IMR-90 (cell line): ENCODE data around the gene GHR. TPM values are rescaled to one million over a fixed set of nuclear protein-coding genes. Genes with fewer than 3 reads are reported as not detected.

Source experiments
- ATAC-seq: fragments of 200-7000 bp; cut with Tn5 transposase; 2 replicates; pipeline ENCODE4 v1.9.1; 2020; ENCODE audit warnings: low read depth, mild to moderate bottlenecking, moderate library complexity
- BruUV-seq: library from RNA; stranded (reverse); fragments of 400-500 nt; replicated peaks from 2 replicates; lab custom pipeline; 2021; lab: Mats Ljungman, UMichigan
- CTCF ChIA-PET: fragments of 300-600 bp; formaldehyde crosslinking; extraction: SDS; loops from one replicate; lab custom pipeline; 2021; ENCODE audit warnings: antibody characterized with exemption; lab: Yijun Ruan, JAX
- POLR2A ChIA-PET: fragments of 300-600 bp; sonication (Branson Sonifier 250); formaldehyde crosslinking; loops from one replicate; lab custom pipeline; 2022; ENCODE audit warnings: antibody characterized with exemption; ENCODE audit not compliant: unreplicated experiment; lab: Charles Lee
- DNase-seq: peaks from one replicate; pipeline ENCODE4 v3.0.0; 2013
- H2AFZ ChIP-seq: replicated peaks from 2 replicates; pipeline ENCODE3; 2013; ENCODE audit warnings: low read length, mild to moderate bottlenecking; ENCODE audit not compliant: poor library complexity
- H2AK5ac ChIP-seq: 2 replicates; pipeline ENCODE4 v1.6.1; 2013; ENCODE audit warnings: low read depth, low read length, inconsistent platforms
- H2AK9ac ChIP-seq: replicated peaks from 2 replicates; pipeline ENCODE3; 2013; ENCODE audit warnings: mild to moderate bottlenecking, low read depth, low read length, moderate library complexity; ENCODE audit not compliant: poor library complexity
- H2BK120ac ChIP-seq: 2 replicates; pipeline ENCODE4 v1.6.1; 2013; ENCODE audit warnings: low read depth, low read length, inconsistent platforms
- H2BK15ac ChIP-seq: 3 replicates; pipeline ENCODE4 v1.6.1; 2013; ENCODE audit warnings: low read depth, low read length, inconsistent platforms
- H2BK20ac ChIP-seq: 2 replicates; pipeline ENCODE4 v1.6.1; 2013; ENCODE audit warnings: low read depth, mild to moderate bottlenecking, inconsistent platforms, low read length, moderate library complexity
- H2BK5ac ChIP-seq: 2 replicates; pipeline ENCODE4 v1.6.1; 2013; ENCODE audit warnings: mild to moderate bottlenecking, low read depth, low read length, inconsistent platforms; ENCODE audit not compliant: poor library complexity, severe bottlenecking
- H3K14ac ChIP-seq: replicated peaks from 2 replicates; pipeline ENCODE4 v1.6.1; 2013; ENCODE audit warnings: low read depth, low read length, inconsistent platforms
- H3K18ac ChIP-seq: 2 replicates; pipeline ENCODE4 v1.6.1; 2013; ENCODE audit warnings: low read depth, low read length, control low read depth
- H3K23ac ChIP-seq: 2 replicates; pipeline ENCODE4 v1.6.1; 2013; ENCODE audit warnings: low read depth, low read length, inconsistent platforms
- H3K27ac ChIP-seq: 2 replicates; pipeline ENCODE4 v1.5.1; 2013; ENCODE audit warnings: mild to moderate bottlenecking, control low read depth, low read length; ENCODE audit not compliant: insufficient read depth
- H3K27me3 ChIP-seq: 2 replicates; pipeline ENCODE4 v1.6.1; 2013; ENCODE audit warnings: low read length; ENCODE audit not compliant: control insufficient read depth, insufficient read depth
- H3K36me3 ChIP-seq: 2 replicates; pipeline ENCODE4 v1.6.1; 2013; ENCODE audit warnings: low read length, mixed read lengths; ENCODE audit not compliant: control insufficient read depth, insufficient read depth
- H3K4ac ChIP-seq: 2 replicates; pipeline ENCODE4 v1.6.1; 2013; ENCODE audit warnings: low read depth, low read length, inconsistent platforms
- H3K4me1 ChIP-seq: 2 replicates; pipeline ENCODE4 v1.6.1; 2013; ENCODE audit warnings: low read length, mixed read lengths; ENCODE audit not compliant: control insufficient read depth, insufficient read depth
- H3K4me2 ChIP-seq: 2 replicates; pipeline ENCODE4 v1.6.1; 2013; ENCODE audit warnings: low read depth, mild to moderate bottlenecking, control low read depth, low read length, moderate library complexity
- H3K4me3 ChIP-seq: 2 replicates; pipeline ENCODE4 v1.5.1; 2013; ENCODE audit warnings: low read depth, mild to moderate bottlenecking, control low read depth, low read length, moderate library complexity; ENCODE audit not compliant: insufficient read depth
- H3K56ac ChIP-seq: 2 replicates; pipeline ENCODE4 v1.6.1; 2013; ENCODE audit warnings: low read length, inconsistent platforms; ENCODE audit not compliant: insufficient read depth; ENCODE audit errors: extremely low read depth
- H3K79me1 ChIP-seq, 2 experiments: 2 replicates each; pipeline ENCODE4 v1.6.1; 2013; ENCODE audit warnings: low read length in 2 of 2, inconsistent platforms in 1 of 2, low read depth in 1 of 2
- H3K9ac ChIP-seq: 2 replicates; pipeline ENCODE4 v1.6.1; 2013; ENCODE audit warnings: low read depth, low read length, control low read depth
- H3K9me1 ChIP-seq: 2 replicates; pipeline ENCODE4 v1.6.1; 2013; ENCODE audit warnings: low read length, inconsistent platforms; ENCODE audit not compliant: insufficient read depth
- H3K9me3 ChIP-seq: 2 replicates; pipeline ENCODE4 v1.6.1; 2013; ENCODE audit warnings: low read length; ENCODE audit not compliant: control insufficient read depth, insufficient read depth
- H4K20me1 ChIP-seq: 2 replicates; pipeline ENCODE4 v1.6.1; 2013; ENCODE audit warnings: low read length, inconsistent platforms; ENCODE audit not compliant: insufficient read depth
- H4K5ac ChIP-seq: 2 replicates; pipeline ENCODE4 v1.6.1; 2013; ENCODE audit warnings: mild to moderate bottlenecking, low read depth, low read length, control low read depth
- H4K8ac ChIP-seq, 2 experiments: 2 replicates each; pipeline ENCODE4 v1.6.1; 2013; ENCODE audit warnings: low read depth in 2 of 2, low read length in 2 of 2, control low read depth in 1 of 2, inconsistent platforms in 1 of 2
- H4K91ac ChIP-seq: 2 replicates; pipeline ENCODE4 v1.6.1; 2013; ENCODE audit warnings: low read depth, low read length, inconsistent platforms; ENCODE audit not compliant: insufficient read depth
- MAFK ChIP-seq: IDR thresholded peaks from 2 replicates; pipeline ENCODE4 v1.6.1; 2012; ENCODE audit warnings: low read depth, low read length, improper control_type of control experiment
- WGBS, 2 experiments: methylation state at CpG; one replicate each; pipeline versions ENCODE4 v1.1.5 to v1.1.7; 2013; ENCODE audit warnings: missing lambda C conversion rate in 2 of 2; ENCODE audit not compliant: insufficient read length in 1 of 2; ENCODE audit errors: extremely low coverage in 2 of 2; 5-methylcytosine and 5-hydroxymethylcytosine counted together
- dilution Hi-C: fragments of 300-500 bp; cut with HindIII; formaldehyde crosslinking; loops from one replicate; pipeline ENCODE4 v1.14.3; 2018; ENCODE audit warnings: low sequenced_read_pairs; ENCODE audit not compliant: unreplicated experiment
- in situ Hi-C: fragments of 300-500 bp; cut with MboI; formaldehyde crosslinking; loops from 3 replicates; pipeline ENCODE4 v1.14.3; 2019; ENCODE audit warnings: low sequenced_read_pairs, inconsistent platforms, mixed read lengths
- intact Hi-C: fragments of 100-400 bp; cut with micrococcal nuclease; formaldehyde crosslinking; loops from 2 replicates; pipeline ENCODE4 v1.10.0; 2022
- polyA plus RNA-seq, 3 experiments: library from polyadenylated mRNA; depleted of rRNA; stranded (reverse); fragments of >200 nt; gene quantifications; 2 replicates each; pipeline ENCODE4 v1.2.3, GENCODE V29; 2012; ENCODE audit warnings: low replicate concordance in 1 of 3
- total RNA-seq: library from RNA; depleted of rRNA; stranded (reverse); fragments of >200 nt; gene quantifications from 2 replicates; pipeline ENCODE4 v1.2.3, GENCODE V29; 2012

GHR gene
- total and polyA plus RNA-seq, 2 of the 4 experiments (the other 2 are of a cell fraction): 0.36 to 1.1 TPM

DNA sequence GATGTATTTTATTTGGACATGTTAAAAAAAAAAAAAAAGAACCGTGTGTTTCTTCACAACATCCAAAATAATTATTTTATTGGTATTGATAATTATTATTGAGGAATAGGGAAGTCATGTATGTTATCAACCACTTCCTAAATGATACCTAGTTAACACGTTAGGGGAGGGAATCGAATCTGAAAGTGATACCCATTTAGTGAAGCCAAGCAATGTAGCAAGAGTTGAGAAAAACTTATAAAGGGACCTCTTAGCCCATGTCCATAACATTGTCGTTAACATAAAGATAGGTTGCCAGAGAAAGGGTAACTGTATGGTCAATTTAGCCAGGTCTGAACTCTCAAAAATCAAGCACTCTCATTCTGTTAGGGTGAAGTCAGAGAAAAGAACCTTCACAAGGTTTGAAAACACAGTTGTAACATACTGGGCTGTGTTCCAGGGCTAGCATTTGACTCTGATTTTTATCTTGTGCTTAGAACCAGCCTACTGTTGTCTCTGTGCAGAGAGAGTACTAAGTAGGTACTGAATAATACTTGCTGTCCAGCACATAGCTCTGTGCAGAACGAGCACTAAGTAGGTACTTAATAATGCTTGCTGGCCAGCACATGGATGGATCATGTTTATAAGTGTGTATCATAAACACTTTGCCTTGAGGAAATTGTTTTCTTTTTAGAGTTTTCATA is 60.4 kb downstream of the GHR start:
- no peak for TF ChIP-seq MAFK
- Histone ChIP-seq H3K4me1 (no peaks in the 10 kb centered on the region), H3K4me3 (no peak overlapping the region), H3K4ac (no peak overlapping the region), H4K8ac (no peak overlapping the region), H3K36me3 (no peaks in the 10 kb centered on the region), H3K9ac (no peak overlapping the region), H2BK120ac (no peak overlapping the region), H3K4me2 (no peak overlapping the region), H3K27me3 (no peaks in the 10 kb centered on the region), H4K20me1 (no peaks in the 10 kb centered on the region), H3K56ac (no peak overlapping the region), H3K23ac (no peak overlapping the region), H3K9me1 (no peaks in the 10 kb centered on the region), H2AFZ (no peak overlapping the region), H2BK15ac (no peak overlapping the region), H3K79me1 (no peaks in the 10 kb centered on the region), H3K9me3 (peaks cover 2% of the 10 kb centered on the region; the same call in 1 of the 2 replicates), H2BK20ac (no peak overlapping the region), H3K18ac (no peak overlapping the region), H2BK5ac (no peak overlapping the region), H4K5ac (no peak overlapping the region), H3K14ac (no peak overlapping the region), H2AK9ac (no peak overlapping the region), H2AK5ac (no peak overlapping the region), H4K91ac (no peak overlapping the region), H3K27ac (no peak overlapping the region)
- BruUV-seq: no TSS peak
- in situ Hi-C loops: no loop called here
- intact Hi-C loops: no loop called here
- ChIA-PET POLR2A (no interaction called here), CTCF (no interaction called here)
- WGBS, 2 experiments: no CpG with 5 or more reads among the region's 5 CpGs
- DNase-seq (no peak), ATAC-seq (no peak)
- dilution Hi-C loops: no loop called here
